Tongue (tissue), 2 donors: ENCODE measurements around the gene TEX14. TPM values are rescaled to one million over a fixed set of nuclear protein-coding genes. Genes with fewer than 3 reads are reported as not detected.
A peak's percentile ranks its signal among the peaks of the same experiment; 100 is the strongest.
"Not testable (repeated sequence)": the region's sequence is repeated elsewhere in the genome, so short reads cannot be mapped to it uniquely, and the experiment has no call there.

Source experiments
- DNase-seq: peaks from one replicate; pipeline ENCODE4 v3.0.0-alpha.2; 2015
- total RNA-seq: library from RNA; depleted of rRNA; stranded (reverse); fragments of >200 nt; gene quantifications from one replicate; pipeline ENCODE4 v1.2.3, GENCODE V29; 2014

Gene TEX14
- total RNA-seq, 1 donor from 2014 or later = under 0.01 TPM

GRCh38 chr17:58557981-58558380 lies 133.9 kb downstream of the TEX14 start:
- no peak for DNase-seq

GRCh38 chr17:58556833-58557250 lies 135.0 kb downstream of the TEX14 start:
- peak; percentile 71 for DNase-seq

- DNase-seq = not testable (repeated sequence)
Measured at GRCh38 chr17:58555109-58555508, 136.7 kb downstream of the TEX14 start.

- DNase-seq = no peak
Measured at GRCh38 chr17:58541249-58541648, 150.6 kb downstream of the TEX14 start.

GRCh38 chr17:58539698-58540097 lies 152.1 kb downstream of the TEX14 start:
- DNase-seq = peak; percentile 60

- peak; percentile 60 for DNase-seq
Measured at GRCh38 chr17:58538811-58539409, 152.9 kb downstream of the TEX14 start.

GRCh38 chr17:58537266-58537665 lies 154.6 kb downstream of the TEX14 start:
- no peak for DNase-seq

- peak; percentile 78 for DNase-seq
Measured at GRCh38 chr17:58536542-58536941, 155.3 kb downstream of the TEX14 start.

- no peak for DNase-seq
Measured at GRCh38 chr17:58535431-58535830, 156.4 kb downstream of the TEX14 start.

- DNase-seq = no peak
Measured at GRCh38 chr17:58534901-58535421, 156.9 kb downstream of the TEX14 start.

GRCh38 chr17:58534331-58534730 lies 157.5 kb downstream of the TEX14 start:
- no peak for DNase-seq

- peak; percentile 56 for DNase-seq
Measured at GRCh38 chr17:58533616-58534188, 158.1 kb downstream of the TEX14 start.

GRCh38 chr17:58532555-58532951 lies 159.3 kb downstream of the TEX14 start:
- DNase-seq = no peak

- DNase-seq = peak; percentile 75
Measured at GRCh38 chr17:58531661-58532554, 159.9 kb downstream of the TEX14 start.

GRCh38 chr17:58531122-58531521 lies 160.7 kb downstream of the TEX14 start:
- DNase-seq = no peak

GRCh38 chr17:58530655-58531054 lies 161.2 kb downstream of the TEX14 start:
- DNase-seq = no peak

GRCh38 chr17:58529275-58529674 lies 162.6 kb downstream of the TEX14 start:
- no peak for DNase-seq

GRCh38 chr17:58528443-58528842 lies 163.4 kb downstream of the TEX14 start:
- DNase-seq = no peak

- no peak for DNase-seq
Measured at GRCh38 chr17:58527949-58528348, 163.9 kb downstream of the TEX14 start.

- DNase-seq = no peak
Measured at GRCh38 chr17:58527306-58527705, 164.5 kb downstream of the TEX14 start.

GRCh38 chr17:58525239-58525638 lies 166.6 kb downstream of the TEX14 start:
- DNase-seq = peak; percentile 40

- no peak for DNase-seq
Measured at GRCh38 chr17:58521680-58522079, 170.2 kb downstream of the TEX14 start.

- DNase-seq = no peak
Measured at GRCh38 chr17:58520843-58521430, 170.9 kb downstream of the TEX14 start.
